G401 (cell line): Measurements from ENCODE around the gene GID8. TPM values are rescaled to one million over a fixed set of nuclear protein-coding genes. Genes with fewer than 3 reads are reported as not detected.

Experiments used
- DNase-seq: peaks from one replicate; pipeline ENCODE4 v3.0.0-alpha.2; 2015; ENCODE audit warnings: low spot score
- in situ Hi-C: cut with HindIII; loops from 2 replicates; pipeline ENCODE4 v1.10.0; 2016; ENCODE audit warnings: low sequenced_read_pairs, mixed read lengths
- total RNA-seq: library from RNA; depleted of rRNA; stranded (reverse); fragments of >200 nt; shearing (Covaris generic); gene quantifications from 2 replicates; pipeline ENCODE4 v1.2.3, GENCODE V29; 2014; rRNA removed

Gene GID8
- 41.0 and 49.2 TPM in 2 replicates for total RNA-seq

DNA sequence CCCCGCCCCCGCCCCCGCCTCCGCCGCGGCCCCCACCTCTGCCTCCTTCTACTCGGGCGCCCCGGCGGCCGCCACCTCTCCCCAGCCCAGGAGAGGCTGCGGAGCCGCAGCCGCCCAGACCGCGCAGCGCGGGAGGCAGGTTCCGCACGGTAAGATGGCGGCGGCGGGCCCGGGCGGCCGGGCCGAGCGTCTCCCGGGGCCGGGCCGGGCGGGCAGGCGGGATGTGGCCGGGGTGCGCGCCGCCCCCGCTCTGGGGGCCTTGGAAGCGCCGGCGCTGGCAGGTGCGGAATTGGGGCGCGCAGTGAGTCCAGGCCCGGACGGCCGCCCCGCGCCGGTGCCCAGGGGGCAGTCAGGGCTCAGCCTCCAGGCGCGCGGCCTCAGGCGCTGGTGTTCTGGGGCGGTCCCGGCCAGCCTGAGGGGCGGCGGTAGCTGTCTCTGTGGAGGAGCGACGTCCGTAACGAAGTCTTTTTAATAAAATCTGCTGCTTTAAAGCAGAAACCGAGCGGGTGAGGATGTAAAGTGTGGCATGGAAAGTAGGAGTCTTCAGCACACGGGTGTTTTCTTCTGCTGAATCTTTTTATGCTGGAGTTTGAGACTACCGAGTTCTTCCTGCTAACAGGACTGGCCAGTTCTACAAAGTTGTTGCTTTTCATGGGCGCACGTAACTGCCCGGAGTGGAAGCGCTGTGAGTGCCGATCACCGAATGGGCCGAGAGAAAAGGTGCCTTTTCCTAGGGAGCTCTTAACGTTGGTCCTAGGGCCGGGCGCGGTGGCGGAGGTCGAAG, at the start of gene GID8:
Gene GID8, plus strand, starts transcription at position 43 of the 784 bp plus-strand sequence. CDS start 3,356 bp downstream, outside the sequence.
- in situ Hi-C loops, result no loop called here
- peak; percentile 35 for DNase-seq

DNA sequence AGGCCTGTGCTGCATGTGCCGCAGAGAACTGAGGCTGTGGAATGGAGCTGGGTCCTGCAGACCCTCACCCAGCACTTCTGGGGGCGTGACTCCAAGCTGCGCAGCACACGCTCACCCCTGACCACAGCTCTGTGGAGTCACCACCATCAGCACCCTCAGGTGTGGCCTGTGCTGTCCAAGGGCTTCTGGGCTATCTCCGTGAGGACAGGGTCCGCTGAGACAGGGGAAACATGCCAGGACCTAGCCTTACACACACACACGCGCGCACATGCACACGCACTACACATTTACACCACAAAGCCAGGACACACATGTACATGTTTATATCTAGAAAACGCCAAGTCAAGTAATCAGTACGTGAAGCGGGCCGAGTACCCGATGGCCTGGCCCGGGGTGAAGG, 49.5 kb upstream of the GID8 start:
- in situ Hi-C loops, result no loop called here
- DNase-seq, result no peak

DNA sequence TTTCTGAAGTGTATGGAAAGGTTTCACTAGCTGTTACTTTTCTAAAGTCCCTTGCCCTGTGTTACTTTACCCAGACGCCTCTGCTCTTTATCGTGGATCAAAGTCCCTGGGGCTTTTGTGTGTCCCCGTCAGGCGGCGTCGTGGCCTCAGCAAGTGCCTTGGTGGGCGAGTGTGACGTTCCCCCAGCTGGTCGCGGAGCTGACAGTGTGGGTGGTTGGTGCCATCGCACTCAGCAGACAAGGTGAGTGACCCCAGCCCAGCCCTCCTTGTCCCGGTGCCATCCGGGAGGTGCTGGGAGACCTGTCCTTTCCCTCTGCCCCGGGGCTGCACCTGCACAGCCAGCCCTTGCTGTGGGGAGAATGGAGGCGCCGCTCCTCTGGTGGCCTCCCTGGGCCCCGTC, 49.0 kb upstream of the GID8 start:
- in situ Hi-C loops, result no loop called here
- no peak for DNase-seq

GRCh38 chr20:62889411-62889810, 48.5 kb upstream of the GID8 start:
- in situ Hi-C loops, result no loop called here
- no peak for DNase-seq

GRCh38 chr20:62889871-62890270, 48.1 kb upstream of the GID8 start:
- DNase-seq, result no peak
- in situ Hi-C loops, result no loop called here

- no peak for DNase-seq
- in situ Hi-C loops, result no loop called here
These were observed 47.5 kb upstream of the GID8 start for GRCh38 chr20:62890444-62890843.

DNA sequence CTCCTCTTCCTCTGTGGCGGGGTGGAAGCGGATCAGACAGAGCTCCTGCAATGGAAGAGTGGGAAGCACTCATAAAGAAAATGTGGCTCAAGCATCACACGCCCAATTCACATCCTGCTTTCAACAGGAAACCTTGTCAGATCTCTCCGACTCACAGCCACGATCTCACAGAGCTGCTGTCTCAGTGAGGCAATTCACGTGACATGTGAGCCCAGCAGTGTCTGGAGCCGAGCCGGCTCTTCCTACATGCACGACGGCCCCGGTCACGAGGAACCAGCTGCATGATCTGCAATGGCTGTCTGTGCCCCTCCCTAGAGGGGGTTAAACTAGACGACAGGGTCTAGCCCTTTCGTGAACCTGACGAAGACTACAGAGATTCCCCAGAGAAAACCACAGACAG, 46.8 kb upstream of the GID8 start:
- DNase-seq, result no peak
- in situ Hi-C loops, result no loop called here

- in situ Hi-C loops, result no loop called here
- DNase-seq, result no peak
These were observed 45.3 kb upstream of the GID8 start for GRCh38 chr20:62892348-62893304.

- no peak for DNase-seq
- in situ Hi-C loops, result no loop called here
These were observed 44.2 kb upstream of the GID8 start for GRCh38 chr20:62893700-62894099.

- in situ Hi-C loops, result no loop called here
- DNase-seq, result no peak
These were observed 43.7 kb upstream of the GID8 start for GRCh38 chr20:62894261-62894660.

DNA sequence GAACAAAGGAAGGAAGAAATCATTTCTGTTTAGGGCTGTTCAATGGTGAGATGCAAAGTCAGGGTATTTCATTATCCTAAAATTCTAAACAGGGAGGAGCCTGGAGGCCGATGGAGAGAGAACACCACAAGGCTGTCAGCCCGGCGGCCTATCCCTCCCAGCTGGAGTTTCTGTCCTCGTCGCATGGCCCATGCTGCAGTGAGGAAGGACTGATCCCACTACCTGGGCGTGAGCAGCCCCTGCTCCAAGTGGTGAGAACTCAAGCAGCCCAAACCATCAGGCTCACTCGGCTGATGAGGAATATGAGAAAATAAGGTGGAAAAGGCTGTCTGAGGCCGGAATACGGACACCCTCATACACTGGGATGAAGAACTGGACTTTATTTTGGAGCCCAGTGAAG, 42.4 kb upstream of the GID8 start:
- no peak for DNase-seq
- in situ Hi-C loops, result no loop called here

GRCh38 chr20:62896526-62896925, 41.4 kb upstream of the GID8 start:
- in situ Hi-C loops, result no loop called here
- peak; percentile 69 for DNase-seq

GRCh38 chr20:62897666-62898065, 40.3 kb upstream of the GID8 start:
- in situ Hi-C loops, result no loop called here
- DNase-seq, result no peak

- DNase-seq, result peak; percentile 75
- in situ Hi-C loops, result no loop called here
These were observed 39.6 kb upstream of the GID8 start for GRCh38 chr20:62898093-62898964.

DNA sequence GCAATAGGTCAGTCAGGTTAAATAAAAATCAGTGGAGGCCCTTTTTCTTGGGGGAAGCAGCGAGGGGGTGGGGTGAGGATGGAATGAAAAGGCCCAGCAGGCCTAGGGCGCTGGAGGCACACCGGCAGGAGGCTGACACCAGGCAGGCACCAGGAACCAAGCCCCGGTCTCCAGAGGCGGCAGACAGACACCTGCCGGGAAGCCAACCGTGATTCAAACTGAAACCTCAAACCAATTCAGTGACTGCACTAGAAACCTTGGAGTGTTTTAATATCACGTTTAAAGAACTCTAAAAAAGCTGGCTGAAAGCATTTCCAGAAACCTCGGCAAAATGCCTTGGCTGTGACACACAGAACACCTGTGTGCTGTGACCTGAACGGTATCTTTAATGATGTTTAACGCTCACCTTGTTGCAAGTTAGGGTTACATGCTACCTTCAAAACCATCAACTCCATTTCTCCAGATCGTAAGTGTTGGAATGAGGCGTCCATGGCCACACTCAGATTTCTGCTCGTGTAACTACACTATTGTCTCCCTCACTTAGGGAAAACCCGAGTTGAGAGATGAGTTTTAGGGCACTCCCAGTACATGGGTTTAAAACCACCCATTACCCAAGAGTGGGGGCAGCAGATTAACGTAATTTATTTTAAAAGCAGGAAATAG, 38.8 kb upstream of the GID8 start:
- in situ Hi-C loops, result no loop called here
- DNase-seq, result no peak

- peak; percentile 58 for DNase-seq
These were observed 38.3 kb upstream of the GID8 start for GRCh38 chr20:62899633-62900051.

GRCh38 chr20:62900052-62900691, 37.8 kb upstream of the GID8 start:
- DNase-seq, result peak; percentile 83

More at GRCh38 chr20:62899633-62900051, 38.3 kb upstream of the GID8 start:
- in situ Hi-C loops, result no loop called here

More at GRCh38 chr20:62900052-62900691, 37.8 kb upstream of the GID8 start:
- in situ Hi-C loops, result no loop called here
